Fibroblast of skin of left biceps (primary cell): ENCODE data around the gene FKBP8.
"Not testable (repeated sequence)": the region's sequence is repeated elsewhere in the genome, so short reads cannot be mapped to it uniquely, and the experiment has no call there.

Experiments
- DNase-seq, 2 experiments: peaks; one replicate each; pipeline ENCODE4 v3.0.0-alpha.2; 2013; ENCODE audit warnings: low read depth in 2 of 2

Gene FKBP8

DNA sequence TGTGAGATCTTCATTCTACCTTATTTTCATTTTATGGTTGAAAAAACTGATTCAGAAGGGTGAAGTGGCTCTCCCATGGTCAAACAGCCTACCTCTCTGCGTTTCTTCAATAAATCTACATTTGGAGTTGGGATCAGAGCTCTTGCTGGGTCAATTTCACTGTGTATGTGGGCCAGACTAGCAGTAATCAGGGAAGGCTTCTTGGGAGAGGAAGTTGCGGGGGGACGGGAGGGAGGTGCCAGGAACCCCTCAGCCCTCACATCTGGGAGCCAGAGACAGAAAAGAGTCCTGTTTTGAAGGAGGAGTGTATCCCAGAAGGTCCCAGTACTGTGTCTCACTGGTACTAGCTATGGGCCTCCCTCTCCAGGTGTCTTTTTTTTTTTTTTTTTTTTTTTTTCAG lies 15.2 kb upstream of the FKBP8 start:
- DNase-seq = no peak

GRCh38 chr19:18558202-18558555 lies 14.8 kb upstream of the FKBP8 start:
- DNase-seq = no peak

- DNase-seq = peak; percentile 97
Measured at GRCh38 chr19:18557411-18558201, 14.2 kb upstream of the FKBP8 start, which contains the start of gene KXD1. Gene KXD1, plus strand, starts transcription at chr19:18557870. Its CDS starts 4,187 bp downstream, at chr19:18562057.

- DNase-seq = no peak
Measured at GRCh38 chr19:18551631-18552030, 8.3 kb upstream of the FKBP8 start.

DNA sequence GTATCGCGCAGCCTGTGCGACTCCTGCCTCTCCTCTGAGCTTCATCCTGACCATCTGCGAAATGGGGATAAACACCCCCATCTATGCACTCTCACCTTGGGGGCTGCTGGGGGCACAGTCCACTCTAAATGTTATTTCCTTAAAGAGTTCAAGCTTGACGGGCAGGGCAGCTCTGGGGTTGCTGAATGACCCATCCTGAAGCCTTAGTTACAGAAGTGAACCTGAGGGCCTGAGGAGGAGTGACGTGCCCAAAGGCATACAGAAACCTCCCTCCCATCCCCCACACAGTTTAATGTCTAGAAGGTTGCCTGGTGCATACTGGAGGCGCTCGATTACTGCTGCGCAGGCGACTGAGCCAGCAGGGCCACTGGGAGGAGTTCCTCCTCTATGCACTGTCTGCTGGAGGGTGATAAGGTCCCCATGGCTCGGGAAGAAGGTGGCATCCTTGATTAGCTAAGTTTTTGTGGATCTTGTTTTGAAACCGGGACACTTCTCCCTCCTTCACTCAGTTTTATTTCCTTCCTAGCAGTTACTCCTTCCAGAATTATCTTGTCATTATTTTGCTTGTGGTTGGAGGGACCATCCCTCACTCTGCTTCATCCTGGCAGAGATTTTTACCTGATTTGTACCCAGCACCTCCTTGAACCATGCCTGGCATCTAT lies 572 bp upstream of the FKBP8 start:
- DNase-seq = peak in 1 of 2 experiments; percentile 22

DNA sequence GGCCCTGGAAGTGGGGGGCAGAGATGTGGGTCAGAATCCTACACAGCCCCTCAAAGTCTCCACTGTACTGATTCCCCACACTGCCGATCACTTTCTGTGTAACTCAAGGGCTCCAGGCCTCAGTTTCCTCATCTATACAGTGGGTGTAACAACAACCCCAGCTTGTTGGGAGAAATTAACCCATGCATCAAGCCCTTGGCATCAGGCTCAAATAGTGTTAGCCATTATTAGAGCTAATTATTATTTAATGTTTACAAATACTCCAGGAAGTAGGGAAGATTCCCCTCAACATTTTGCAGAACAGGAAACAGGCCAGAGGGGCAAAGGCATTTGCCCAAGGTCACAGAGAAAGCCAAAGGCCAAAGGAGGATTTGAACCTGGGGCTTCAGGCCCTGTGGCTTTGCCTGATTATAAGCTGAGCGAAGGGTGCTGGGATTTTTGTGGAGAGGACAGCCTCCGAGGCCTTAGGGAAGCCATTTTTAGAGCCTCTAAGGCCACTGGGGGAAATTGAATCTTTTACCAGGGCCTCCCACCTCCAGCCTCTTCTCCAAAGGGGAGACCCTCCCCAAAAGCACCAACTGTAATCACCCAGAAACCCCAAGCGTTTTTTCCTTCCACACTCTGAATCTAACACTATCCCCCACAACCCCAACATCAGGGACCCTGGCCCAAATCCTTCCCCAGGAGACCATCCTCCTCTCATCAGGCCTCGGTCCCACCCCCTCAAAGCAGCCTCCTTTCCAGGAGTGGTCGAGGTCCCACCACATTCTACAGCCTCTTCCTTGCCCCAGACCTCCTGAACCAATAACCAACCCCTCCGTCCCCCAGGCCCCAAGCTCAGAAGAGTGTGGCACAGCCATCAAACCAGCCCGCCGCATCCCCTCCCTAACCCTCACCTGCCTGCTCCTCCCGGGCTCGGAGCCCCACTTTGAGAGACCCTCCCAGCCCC lies 1.1 kb downstream of the FKBP8 start:
- no peak for DNase-seq

- DNase-seq = no peak
Measured at GRCh38 chr19:18541258-18541991, 1.9 kb downstream of the FKBP8 start.

- DNase-seq = not testable (repeated sequence)
Measured at GRCh38 chr19:18540200-18540599, 3.2 kb downstream of the FKBP8 start.

GRCh38 chr19:18539372-18539771 lies 4.0 kb downstream of the FKBP8 start:
- no peak for DNase-seq

DNA sequence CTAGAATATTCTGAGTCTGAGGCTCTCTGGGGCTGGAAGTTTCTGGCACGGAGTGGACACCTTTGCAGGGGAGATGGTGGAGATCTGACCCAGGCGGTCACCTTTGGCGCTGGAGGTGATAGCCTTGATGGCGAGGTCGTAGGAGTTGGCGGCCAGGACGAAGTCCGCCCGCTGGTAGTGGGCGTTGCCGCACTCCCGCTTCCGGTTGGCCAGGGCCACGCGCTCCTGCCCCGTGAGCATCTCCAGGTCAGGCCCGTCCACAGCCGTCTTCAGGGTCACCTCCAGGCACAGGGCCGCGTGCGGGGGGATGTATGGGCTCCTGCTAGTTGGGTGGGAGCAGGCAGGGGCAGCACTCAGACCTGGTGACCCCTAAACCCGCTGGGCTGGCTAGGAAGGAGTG lies 5.3 kb downstream of the FKBP8 start:
- DNase-seq = no peak

GRCh38 chr19:18537431-18537830 lies 5.9 kb downstream of the FKBP8 start:
- no peak for DNase-seq

GRCh38 chr19:18536475-18536874 lies 6.9 kb downstream of the FKBP8 start:
- DNase-seq = no peak

DNA sequence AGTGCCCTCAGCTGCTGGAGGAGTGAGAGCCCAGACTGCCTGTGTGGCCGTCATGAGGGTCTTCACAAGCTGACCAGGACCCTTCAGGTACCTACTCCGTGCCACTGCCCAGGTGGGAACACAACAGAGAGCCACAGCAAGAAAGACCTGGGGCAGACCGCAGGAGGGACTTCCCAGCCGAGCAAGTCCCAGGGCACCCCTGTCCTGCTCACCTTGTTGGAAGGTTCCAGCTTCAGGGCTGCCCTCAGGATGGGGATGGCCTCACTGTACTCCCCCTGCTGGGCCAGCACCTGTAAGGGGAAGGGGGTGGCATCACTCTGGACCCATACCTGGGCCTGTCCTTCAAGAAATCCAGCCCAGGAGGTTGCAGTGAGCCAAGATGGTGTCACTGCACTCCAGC lies 10.3 kb downstream of the FKBP8 start:
- no peak for DNase-seq

- no peak for DNase-seq
Measured at GRCh38 chr19:18532168-18532890, 11.0 kb downstream of the FKBP8 start.

GRCh38 chr19:18531485-18531884 lies 11.9 kb downstream of the FKBP8 start:
- DNase-seq = no peak

DNA sequence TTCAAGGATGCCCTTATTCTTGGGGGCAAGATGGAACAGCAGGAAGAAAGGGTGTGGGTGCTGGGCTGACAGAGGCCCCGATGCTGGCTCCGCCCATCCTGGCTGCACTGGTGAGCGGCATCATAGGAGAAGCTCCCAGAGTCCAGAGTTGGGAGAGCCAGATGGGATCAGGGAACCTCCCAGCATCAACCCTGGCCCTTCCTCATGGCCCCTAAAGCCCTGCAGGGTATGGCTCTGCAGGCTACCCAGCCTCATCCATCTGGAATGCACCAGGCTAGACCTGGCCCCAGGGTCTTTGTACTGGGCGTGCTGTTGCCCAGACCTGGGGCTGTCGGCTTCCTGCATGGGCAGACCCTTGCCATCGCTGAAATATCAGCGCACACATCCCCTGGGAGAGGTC lies 13.6 kb downstream of the FKBP8 start:
- DNase-seq = no peak

- no peak for DNase-seq
Measured at GRCh38 chr19:18526316-18526715, 17.1 kb downstream of the FKBP8 start.

GRCh38 chr19:18523841-18524240 lies 19.5 kb downstream of the FKBP8 start:
- DNase-seq = no peak

- DNase-seq = not testable (repeated sequence)
Measured at GRCh38 chr19:18522862-18523440, 20.4 kb downstream of the FKBP8 start.

- peak; percentile 100 for DNase-seq
Measured at GRCh38 chr19:18522124-18522861, 21.1 kb downstream of the FKBP8 start.
